Testis (tissue), 2 donors: ENCODE measurements around the gene EFCAB12.

ENCODE experiments used
- POLR2A ChIP-seq: fragments of 450-650 bp; IDR thresholded peaks from one replicate; pipeline ENCODE4 v1.6.1; 2017; ENCODE audit warnings: antibody characterized with exemption, mild to moderate bottlenecking, moderate library complexity
- TF ChIP-seq, protein P1 (sequence below), 3 experiments: fragments of 450-650 bp in 2 of 3; fragments of 200-600 bp in 1 of 3; sonication (generic) in 1 of 3; IDR thresholded peaks; one replicate each; pipeline ENCODE4 v1.5.1; 2016 to 2019; ENCODE audit warnings: antibody characterized with exemption in 3 of 3, mild to moderate bottlenecking in 2 of 3, moderate library complexity in 1 of 3

DNA sequence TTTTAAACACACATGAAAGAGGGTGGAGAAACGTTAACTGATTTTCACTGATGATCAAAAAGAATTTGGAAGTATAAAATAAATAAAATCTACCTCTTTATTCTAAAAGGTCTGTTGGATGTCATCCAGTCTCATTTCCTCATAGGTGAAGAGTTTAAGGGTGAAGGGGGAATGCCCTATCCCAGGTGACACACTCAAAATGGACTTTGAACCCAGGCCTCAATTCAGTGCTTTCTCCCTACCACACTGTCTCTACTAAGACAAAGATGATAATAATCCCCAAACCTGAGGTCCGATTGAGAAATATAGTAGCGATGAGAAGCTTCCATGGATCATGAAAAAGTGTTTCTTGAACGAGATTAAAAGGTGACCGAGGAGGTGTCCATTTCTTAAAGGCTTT, 5.1 kb upstream of the EFCAB12 start:
- TF ChIP-seq, protein P1, sequence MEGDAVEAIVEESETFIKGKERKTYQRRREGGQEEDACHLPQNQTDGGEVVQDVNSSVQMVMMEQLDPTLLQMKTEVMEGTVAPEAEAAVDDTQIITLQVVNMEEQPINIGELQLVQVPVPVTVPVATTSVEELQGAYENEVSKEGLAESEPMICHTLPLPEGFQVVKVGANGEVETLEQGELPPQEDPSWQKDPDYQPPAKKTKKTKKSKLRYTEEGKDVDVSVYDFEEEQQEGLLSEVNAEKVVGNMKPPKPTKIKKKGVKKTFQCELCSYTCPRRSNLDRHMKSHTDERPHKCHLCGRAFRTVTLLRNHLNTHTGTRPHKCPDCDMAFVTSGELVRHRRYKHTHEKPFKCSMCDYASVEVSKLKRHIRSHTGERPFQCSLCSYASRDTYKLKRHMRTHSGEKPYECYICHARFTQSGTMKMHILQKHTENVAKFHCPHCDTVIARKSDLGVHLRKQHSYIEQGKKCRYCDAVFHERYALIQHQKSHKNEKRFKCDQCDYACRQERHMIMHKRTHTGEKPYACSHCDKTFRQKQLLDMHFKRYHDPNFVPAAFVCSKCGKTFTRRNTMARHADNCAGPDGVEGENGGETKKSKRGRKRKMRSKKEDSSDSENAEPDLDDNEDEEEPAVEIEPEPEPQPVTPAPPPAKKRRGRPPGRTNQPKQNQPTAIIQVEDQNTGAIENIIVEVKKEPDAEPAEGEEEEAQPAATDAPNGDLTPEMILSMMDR (IDR thresholded peaks at IDR 0.05) = no peak
- no peak for TF ChIP-seq POLR2A
